Tibial artery (tissue), 4 donors: ENCODE results near the gene VPS45.
A peak's percentile ranks its signal among the peaks of the same experiment; 100 is the strongest.
"Not testable (repeated sequence)": the region's sequence is repeated elsewhere in the genome, so short reads cannot be mapped to it uniquely, and the experiment has no call there.

Source experiments
- DNase-seq, 2 donors: peaks; one replicate each; pipeline ENCODE4 v3.0.0-alpha.2; 2019
- H3K27ac ChIP-seq, 2 donors: fragments of 200-600 bp; sonication (generic) in 1 of 2; 1 replicate in 1 of 2; 2 replicates in 1 of 2; pipeline ENCODE4 v1.5.1; 2018 to 2019; ENCODE audit warnings: mild to moderate bottlenecking in 1 of 2
- H3K27me3 ChIP-seq, 2 donors: fragments of 200-600 bp; sonication (generic) in 1 of 2; one replicate each; pipeline versions ENCODE4 v1.5.1 to v1.6.0; 2016 to 2019
- H3K36me3 ChIP-seq, 3 donors: fragments of 200-600 bp; sonication (generic) in 2 of 3; one replicate each; pipeline ENCODE4 v1.5.1; 2016 to 2019; ENCODE audit warnings: mild to moderate bottlenecking in 2 of 3
- H3K4me1 ChIP-seq, 4 donors: fragments of 200-600 bp; sonication (generic) in 2 of 4; 1 replicate in 3 of 4; 2 replicates in 1 of 4; pipeline ENCODE4 v1.5.1; 2016 to 2019
- H3K4me3 ChIP-seq, 2 donors: fragments of 200-600 bp; sonication (generic) in 1 of 2; 1 replicate in 1 of 2; 2 replicates in 1 of 2; pipeline ENCODE4 v1.5.1; 2018 to 2019; ENCODE audit warnings: mild to moderate bottlenecking in 2 of 2
- H3K9me3 ChIP-seq, 3 donors: fragments of 200-600 bp; sonication (generic) in 1 of 3; one replicate each; pipeline ENCODE4 v1.5.1; 2016 to 2019
- intact Hi-C: fragments of 100-400 bp; cut with DNase I; formaldehyde crosslinking; loops from one replicate; pipeline ENCODE4 v1.15.0; 2023; ENCODE audit warnings: low total_unique reads
- TF ChIP-seq, protein P1 (sequence below), 2 experiments: fragments of 200-600 bp in 1 of 2; fragments of 450-650 bp in 1 of 2; IDR thresholded peaks; one replicate each; pipeline ENCODE4 v1.5.1; 2017 to 2019; ENCODE audit warnings: antibody characterized with exemption in 2 of 2, mild to moderate bottlenecking in 1 of 2, moderate library complexity in 1 of 2

The VPS45 gene

DNA sequence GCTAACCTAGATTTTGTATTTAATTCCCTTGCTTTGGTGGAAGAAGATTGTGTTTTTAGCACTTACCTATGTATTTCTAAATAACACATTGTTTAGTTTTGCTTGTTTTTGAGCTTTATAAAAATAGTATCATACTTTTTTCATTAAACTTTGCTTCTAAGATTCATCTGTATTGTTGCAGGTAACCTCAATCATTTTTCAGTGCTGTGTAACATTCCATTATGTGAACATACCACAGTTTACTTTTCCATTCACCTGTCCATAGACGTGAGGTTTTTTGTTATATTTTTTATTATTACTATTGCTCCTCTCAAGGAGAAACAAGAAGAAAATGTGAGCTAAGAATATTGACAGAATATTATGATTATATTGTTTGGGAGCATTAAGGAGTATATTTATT is 67.0 kb downstream of the VPS45 start:
- TF ChIP-seq, protein P1, sequence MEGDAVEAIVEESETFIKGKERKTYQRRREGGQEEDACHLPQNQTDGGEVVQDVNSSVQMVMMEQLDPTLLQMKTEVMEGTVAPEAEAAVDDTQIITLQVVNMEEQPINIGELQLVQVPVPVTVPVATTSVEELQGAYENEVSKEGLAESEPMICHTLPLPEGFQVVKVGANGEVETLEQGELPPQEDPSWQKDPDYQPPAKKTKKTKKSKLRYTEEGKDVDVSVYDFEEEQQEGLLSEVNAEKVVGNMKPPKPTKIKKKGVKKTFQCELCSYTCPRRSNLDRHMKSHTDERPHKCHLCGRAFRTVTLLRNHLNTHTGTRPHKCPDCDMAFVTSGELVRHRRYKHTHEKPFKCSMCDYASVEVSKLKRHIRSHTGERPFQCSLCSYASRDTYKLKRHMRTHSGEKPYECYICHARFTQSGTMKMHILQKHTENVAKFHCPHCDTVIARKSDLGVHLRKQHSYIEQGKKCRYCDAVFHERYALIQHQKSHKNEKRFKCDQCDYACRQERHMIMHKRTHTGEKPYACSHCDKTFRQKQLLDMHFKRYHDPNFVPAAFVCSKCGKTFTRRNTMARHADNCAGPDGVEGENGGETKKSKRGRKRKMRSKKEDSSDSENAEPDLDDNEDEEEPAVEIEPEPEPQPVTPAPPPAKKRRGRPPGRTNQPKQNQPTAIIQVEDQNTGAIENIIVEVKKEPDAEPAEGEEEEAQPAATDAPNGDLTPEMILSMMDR (IDR thresholded peaks at IDR 0.05): no peak
- Histone ChIP-seq H3K27me3 (no peaks in the 10 kb centered on the region), H3K4me3 (no peak overlapping the region), H3K9me3 (no peaks in the 10 kb centered on the region), H3K4me1 (peaks cover 0 to 12% (median 2%) of the 10 kb centered on the region in 4 donors), H3K27ac (no peak overlapping the region), H3K36me3 (peaks cover 0 to 5% (median 0%) of the 10 kb centered on the region in 3 donors)
- DNase-seq: no peak
- intact Hi-C loops: no loop called here

DNA sequence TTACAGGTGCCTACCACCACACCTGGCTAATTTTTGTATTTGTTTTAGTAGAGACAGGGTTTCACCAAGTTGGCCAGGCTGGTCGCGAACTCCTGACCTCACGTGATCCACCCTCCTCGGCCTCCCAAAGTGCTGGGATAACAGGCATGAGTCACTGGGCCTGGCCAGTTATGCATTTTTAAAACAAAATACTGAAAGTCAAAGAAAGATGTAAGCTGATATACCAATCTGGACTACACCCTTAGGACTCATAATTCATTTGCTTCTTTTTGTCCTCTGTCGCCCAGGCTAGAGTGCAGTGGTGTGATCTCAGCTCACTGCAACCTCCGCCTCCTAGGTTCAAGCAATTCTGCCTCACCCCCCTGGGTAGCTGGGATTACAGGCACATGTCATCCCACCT is 67.8 kb downstream of the VPS45 start:
- intact Hi-C loops, DNase-seq, H3K27ac ChIP-seq, H3K36me3 ChIP-seq, H3K9me3 ChIP-seq, H3K27me3 ChIP-seq, H3K4me3 ChIP-seq: not testable (repeated sequence)
- H3K4me1 ChIP-seq: peaks cover 0 to 12% (median 2%) of the 10 kb centered on the region in 4 donors

DNA sequence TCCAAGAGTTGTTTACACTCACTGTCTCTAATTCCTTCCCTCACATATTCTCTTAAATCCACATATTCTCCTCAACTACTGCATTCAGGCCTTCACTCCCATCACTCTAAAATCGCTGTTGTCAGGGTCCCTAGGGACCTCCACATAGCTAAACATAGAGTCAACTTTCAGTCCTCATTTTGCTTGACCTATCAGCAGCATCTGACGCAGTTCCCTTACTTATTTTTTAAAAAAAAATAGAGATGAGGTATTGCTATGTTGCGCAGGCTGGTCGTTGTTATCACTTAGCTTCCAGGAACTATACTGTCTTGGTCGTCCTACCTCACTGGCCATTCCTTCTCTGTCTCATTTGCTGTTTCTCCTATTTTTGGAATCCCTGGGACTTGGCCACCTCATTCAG is 70.5 kb downstream of the VPS45 start:
- Histone ChIP-seq H3K9me3 (no peaks in the 10 kb centered on the region), H3K27me3 (no peaks in the 10 kb centered on the region), H3K4me3 (no peak overlapping the region), H3K36me3 (peaks cover 0 to 5% (median 0%) of the 10 kb centered on the region in 3 donors), H3K4me1 (peaks cover 0 to 12% (median 2%) of the 10 kb centered on the region in 4 donors), H3K27ac (peak overlapping the region; percentile 48 to 52)
- no peak for DNase-seq
- TF ChIP-seq, protein P1 (IDR thresholded peaks at IDR 0.05): no peak
- intact Hi-C loops: no loop called here

DNA sequence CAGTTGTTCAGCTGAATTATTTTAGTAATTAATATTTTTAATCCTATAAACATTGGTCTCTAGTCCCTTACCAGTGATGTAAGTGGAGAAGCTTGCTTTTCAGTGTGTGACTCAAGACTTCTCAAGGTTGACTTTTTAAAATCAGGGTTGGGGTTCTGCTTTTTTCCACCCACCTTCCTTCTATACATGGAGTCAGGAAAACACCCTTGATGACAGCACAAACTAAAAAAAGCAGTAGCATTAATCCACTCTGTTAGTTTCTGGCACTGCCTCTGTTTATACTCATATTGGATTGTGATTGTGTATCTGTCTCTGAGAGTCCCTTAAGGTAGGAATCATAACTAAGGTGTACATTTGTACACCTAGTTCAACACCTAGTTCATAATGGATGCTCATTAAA is 73.9 kb downstream of the VPS45 start:
- Histone ChIP-seq H3K4me3 (no peak overlapping the region), H3K9me3 (no peaks in the 10 kb centered on the region), H3K27me3 (no peaks in the 10 kb centered on the region), H3K27ac (no peak overlapping the region), H3K4me1 (peaks cover 0 to 12% (median 2%) of the 10 kb centered on the region in 4 donors), H3K36me3 (no peaks in the 10 kb centered on the region)
- TF ChIP-seq, protein P1 (IDR thresholded peaks at IDR 0.05): no peak
- intact Hi-C loops: loop anchor here (10.0 kb wide), 1 partner anchor 47 kb away; no protein-coding TSS in a partner anchor
- DNase-seq: no peak

DNA sequence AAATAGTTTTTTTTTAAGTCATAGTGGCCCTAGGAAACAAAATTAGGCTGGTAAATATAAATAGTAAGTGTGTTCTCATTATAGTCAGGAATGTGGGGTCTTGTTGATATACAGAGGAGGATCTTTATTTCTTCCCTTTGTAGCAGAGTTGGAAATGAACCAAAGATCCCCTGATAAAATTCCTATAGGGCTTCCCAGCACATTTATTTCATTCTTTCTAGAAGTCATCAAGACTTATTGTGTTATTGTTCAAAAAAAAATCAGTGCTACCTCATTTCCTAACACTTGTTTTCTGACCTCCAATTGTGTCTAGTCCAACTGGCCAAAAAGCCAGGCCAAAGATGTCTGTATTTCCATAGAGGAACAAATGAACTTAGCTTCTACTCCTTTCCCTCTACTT is 74.5 kb downstream of the VPS45 start:
- H3K4me3 ChIP-seq: no peak overlapping the region
- no peaks in the 10 kb centered on the region for H3K36me3 ChIP-seq
- H3K9me3 ChIP-seq: no peaks in the 10 kb centered on the region
- TF ChIP-seq, protein P1 (IDR thresholded peaks at IDR 0.05): no peak
- H3K27ac ChIP-seq: no peak overlapping the region
- peaks cover 0 to 12% (median 2%) of the 10 kb centered on the region in 4 donors for H3K4me1 ChIP-seq
- H3K27me3 ChIP-seq: no peaks in the 10 kb centered on the region
- no peak for DNase-seq
- intact Hi-C loops: loop anchor here (10.0 kb wide), 1 partner anchor 47 kb away; no protein-coding TSS in a partner anchor

DNA sequence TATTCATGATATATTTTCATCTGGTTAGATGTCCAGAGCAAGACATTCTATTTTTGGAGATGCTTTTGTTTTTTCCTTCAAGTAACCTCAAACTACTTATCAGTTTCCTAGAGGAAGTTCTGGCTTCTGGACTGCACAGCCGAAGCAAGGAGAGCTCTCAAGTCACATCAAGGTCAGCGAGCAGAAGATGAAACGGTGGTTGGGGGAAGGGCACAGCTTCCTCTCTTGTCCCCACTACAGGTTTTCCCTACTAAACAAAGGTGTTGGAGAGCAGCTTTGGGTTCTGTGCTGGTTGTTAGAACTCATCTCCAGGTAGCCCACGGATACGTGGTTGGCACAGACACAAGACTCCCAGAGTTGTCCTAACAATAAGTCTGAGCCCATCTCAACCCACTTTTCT is 77.0 kb downstream of the VPS45 start:
- H3K27ac ChIP-seq: no peak overlapping the region
- intact Hi-C loops: loop anchor here (10.0 kb wide), 1 partner anchor 50 kb away; no protein-coding TSS in a partner anchor
- no peak for DNase-seq
- peaks cover 0 to 14% (median 0%) of the 10 kb centered on the region in 4 donors for H3K4me1 ChIP-seq
- no peaks in the 10 kb centered on the region for H3K27me3 ChIP-seq
- H3K9me3 ChIP-seq: no peaks in the 10 kb centered on the region
- TF ChIP-seq, protein P1 (IDR thresholded peaks at IDR 0.05): no peak
- no peak overlapping the region for H3K4me3 ChIP-seq
- H3K36me3 ChIP-seq: no peaks in the 10 kb centered on the region

DNA sequence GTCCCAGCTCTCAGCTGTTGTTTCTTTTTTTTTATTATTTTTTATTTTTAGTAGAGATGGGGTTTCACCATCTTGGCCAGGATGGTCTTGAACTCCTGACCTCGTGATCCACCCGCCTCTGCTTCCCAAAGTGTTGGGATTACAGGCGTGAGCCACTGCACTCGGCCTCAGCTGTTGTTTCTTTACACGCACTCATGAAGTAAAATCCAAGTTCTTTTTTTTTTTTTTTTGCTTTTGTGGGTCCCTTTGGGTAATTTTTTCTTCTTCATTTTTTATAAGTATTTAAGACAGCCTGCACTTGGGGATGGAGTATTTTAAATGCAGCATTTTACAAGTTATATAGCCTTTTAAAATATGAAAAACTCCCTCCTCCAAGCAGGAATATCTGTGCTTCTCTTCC is 78.4 kb downstream of the VPS45 start:
- peaks cover 0 to 14% (median 0%) of the 10 kb centered on the region in 4 donors for H3K4me1 ChIP-seq
- H3K36me3 ChIP-seq, DNase-seq, H3K4me3 ChIP-seq, H3K9me3 ChIP-seq, H3K27ac ChIP-seq, H3K27me3 ChIP-seq: not testable (repeated sequence)
- intact Hi-C loops: loop anchor here (10.0 kb wide), 1 partner anchor 51 kb away; no protein-coding TSS in a partner anchor
